Activated CD4-positive, alpha-beta T cell treated with anti-CD3 and anti-CD28 coated beads, Interleukin-2, amount 50 U/mL, for 16 hours (primary cell): ENCODE measurements around the gene U2AF2.
A peak's percentile ranks its signal among the peaks of the same experiment; 100 is the strongest.

Experiments used
- DNase-seq: peaks from one replicate; pipeline ENCODE4 v3.0.0-alpha.2; 2020

Gene U2AF2

DNA sequence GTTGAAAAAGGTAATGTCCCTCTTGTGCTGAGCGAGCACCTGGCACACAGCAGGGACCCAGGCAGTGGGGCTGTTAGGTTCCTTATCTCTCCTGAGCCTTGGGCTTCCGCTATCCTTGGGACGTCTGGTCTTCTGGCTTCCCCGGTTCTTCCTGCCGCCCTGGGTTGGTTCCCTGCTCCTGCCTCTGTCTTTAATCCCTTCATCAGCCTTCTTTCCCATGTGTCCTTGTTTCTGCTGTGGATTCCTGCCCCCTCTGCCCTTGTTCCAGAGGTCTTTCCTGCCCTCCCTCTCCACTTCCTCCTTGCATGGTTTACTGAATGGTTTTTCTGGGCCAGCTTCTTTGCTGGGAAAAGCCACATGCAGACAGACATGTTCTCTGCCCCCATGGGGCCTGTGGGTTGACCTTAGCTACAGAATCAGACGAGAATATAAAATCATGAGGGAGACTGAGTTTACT is 22.8 kb downstream of the U2AF2 start:
- no peak for DNase-seq

DNA sequence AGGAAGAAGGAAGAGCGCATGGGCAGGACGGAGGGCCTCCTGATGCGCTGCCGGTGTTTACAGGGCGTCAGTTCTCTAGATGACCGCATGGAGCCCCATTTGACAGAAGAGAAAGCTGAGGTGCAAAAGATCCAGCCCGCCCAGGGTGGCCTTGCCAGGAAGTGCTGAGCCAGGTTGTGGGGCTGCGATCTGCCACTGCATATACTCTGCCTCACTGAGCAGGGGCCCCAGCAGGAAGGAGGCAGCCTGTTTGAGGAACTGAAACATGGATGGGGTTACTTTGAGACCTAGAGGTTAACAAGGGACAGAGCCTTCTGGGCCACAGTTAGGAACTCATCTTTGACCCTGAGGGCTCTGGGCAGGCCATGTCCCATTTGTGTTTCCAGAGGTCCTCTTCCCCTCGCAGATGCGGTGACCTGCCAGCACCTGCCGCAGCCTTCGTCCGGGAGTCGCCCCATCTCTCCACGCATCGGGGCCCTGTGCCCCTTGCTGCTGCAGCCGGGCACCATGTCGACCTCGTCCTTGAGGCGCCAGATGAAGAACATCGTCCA is 23.4 kb downstream of the U2AF2 start:
- no peak for DNase-seq

DNA sequence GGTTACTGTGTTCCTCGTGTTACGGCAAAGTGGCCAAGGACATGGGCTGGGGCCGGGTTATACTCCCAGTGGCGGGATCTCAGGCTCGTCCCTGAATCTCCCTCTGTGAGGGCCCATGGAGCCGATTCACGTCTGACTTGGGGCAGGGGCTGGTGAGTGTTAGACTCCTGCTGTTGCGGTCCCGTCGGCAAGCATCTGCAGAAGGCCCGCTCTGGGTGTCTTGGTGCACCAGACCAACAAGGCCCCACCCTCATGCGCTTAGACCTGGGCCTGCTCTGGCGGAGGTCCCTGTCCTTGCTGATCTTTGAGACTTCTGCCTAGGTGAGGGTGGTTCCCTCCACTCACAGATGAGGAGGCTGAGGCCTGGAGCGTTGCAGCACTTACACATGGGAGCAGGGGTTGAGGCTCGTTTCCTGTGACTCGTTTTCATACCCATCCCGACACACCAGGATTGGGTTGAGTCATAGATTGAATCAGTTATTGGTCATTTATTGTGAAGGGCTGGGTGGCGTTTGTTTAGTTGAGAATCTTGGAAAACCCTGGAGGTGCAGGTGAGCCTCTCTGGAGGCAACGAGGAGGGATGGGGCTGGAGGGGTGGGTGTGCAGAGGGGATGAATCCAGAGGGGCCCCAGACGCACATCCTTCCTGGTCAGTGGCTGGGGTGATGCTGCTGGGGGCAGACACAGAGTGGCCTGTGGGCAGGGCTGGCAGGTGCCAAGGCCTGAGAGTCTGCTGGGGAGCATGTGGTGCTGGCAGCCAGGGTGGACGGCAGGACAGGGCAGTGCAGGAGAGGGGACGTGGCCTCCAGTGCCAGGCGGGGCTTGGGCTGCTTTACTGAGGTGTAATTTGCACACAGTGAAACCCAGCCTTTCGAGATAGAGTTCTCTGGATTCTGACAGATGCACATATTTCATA is 24.8 kb downstream of the U2AF2 start:
- peak; percentile 54 for DNase-seq

DNA sequence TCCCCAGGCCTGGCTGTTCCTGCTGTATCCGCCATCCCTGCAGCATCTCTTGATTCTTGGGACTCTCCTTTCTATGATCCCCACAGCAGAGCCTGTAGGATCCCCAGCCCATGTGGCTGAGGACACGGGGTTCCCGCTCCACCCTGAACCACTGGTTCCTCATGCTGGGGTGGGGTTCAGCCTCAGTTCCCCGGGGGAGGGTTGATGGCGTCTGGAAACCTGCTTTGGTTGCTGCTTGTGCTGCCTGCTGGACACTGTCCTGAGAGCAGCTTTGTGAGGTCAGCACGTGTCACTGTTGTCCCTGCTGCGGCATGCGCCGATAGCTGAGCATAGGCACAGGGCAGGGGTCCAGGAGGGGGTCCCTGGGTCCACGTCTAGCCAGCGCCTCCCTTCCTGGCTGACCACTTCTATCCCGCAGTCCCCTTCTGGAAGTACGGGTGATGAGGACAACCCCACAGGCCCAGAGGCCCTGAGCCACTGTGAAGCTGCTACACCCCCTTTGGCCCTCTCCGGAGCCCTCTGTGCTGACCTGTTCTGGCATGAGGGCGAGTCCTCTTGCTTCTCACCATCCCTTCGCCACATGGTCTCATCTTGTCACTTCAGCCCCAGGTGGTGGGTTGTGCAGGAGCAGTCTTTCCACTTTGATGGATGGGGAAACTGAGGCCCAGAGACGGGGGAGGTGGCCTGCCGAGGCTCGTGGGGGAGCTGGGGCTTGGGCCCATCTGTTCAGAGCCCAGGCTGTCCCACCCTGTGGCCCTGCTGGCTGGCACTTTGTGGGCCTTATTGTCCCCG is 25.7 kb downstream of the U2AF2 start:
- DNase-seq = no peak

DNA sequence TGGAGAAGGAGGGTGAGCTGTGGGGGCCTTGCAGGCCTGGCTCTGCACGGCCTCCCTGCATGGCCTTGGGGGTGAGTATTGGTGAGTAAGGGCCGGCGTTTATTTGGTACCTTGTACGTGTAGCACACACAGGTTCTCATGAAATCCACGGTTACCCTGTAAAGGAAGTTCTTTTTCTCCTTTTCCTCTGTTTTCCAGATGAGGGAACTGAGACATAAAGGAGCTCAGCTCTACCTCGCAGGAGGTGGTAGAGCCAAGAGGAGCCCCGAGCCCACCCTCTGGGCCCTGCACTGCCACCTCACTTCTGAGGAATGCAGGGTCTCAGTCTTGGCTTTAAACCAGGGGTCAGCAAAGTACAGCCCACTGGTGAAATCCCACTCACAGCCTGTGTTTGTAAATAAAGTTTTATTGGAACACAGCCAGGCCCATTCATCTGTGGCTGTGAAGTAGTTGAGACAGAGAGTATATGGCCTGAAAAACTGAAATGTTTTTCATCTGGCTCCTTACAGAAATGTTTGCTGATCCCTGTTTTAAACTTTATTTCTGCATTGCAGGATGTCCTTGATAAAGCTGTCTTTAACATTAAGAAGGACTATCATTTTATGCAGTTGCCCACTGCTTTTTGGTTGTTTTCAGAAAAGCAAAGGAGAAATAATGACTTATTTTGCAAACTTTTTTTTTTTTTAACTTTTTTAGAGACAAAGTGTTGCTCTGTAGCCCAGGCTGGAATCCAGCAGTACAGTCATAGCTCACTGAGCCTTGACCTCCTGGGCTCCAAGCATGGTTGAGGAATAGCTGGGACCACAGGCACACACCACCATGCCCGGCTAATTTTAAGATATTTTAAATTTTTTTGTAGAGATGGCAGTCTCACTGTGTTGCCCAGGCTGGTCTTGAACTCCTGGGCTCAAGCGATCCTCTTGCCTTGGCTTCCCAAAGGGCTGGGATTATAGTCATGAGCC is 26.6 kb downstream of the U2AF2 start:
- DNase-seq = no peak

DNA sequence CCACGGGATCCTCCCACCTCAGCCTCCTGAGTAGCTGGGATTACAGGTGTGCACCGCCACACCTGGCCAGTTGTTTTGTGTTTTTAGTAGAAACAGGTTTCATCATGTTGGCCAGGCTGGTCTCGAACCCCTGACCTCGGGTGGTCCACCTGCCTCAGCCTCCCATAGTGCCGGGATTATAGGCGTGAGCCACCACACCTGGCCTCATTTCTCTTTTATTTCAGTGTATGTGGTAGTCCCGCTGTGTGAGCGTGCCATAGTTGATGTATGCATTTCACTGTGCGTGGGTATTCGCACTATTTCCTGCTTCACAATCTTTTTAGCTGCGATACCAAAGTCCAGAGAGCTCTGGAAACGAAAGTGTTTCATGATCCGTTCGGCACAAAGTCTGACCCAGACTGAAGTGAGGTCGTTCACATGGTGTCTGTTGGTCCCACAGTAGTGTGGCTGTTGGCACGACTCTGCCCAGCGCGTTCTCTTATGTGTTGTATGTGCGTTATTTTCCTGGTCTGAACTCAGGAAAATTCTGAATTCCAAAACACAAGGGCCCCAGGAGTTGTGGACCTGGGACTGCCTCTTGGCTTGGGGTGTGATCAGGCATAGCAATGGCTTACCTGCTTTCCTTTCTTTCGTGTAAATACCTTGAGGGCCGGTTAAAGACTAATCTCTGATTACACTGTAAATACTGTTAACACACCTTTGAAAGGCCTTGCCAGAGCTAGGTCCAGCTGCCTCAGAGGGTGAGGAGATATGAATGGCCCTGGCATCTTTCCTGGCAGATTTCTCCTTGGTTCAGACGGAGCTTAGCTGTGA is 28.8 kb downstream of the U2AF2 start:
- no peak for DNase-seq

DNA sequence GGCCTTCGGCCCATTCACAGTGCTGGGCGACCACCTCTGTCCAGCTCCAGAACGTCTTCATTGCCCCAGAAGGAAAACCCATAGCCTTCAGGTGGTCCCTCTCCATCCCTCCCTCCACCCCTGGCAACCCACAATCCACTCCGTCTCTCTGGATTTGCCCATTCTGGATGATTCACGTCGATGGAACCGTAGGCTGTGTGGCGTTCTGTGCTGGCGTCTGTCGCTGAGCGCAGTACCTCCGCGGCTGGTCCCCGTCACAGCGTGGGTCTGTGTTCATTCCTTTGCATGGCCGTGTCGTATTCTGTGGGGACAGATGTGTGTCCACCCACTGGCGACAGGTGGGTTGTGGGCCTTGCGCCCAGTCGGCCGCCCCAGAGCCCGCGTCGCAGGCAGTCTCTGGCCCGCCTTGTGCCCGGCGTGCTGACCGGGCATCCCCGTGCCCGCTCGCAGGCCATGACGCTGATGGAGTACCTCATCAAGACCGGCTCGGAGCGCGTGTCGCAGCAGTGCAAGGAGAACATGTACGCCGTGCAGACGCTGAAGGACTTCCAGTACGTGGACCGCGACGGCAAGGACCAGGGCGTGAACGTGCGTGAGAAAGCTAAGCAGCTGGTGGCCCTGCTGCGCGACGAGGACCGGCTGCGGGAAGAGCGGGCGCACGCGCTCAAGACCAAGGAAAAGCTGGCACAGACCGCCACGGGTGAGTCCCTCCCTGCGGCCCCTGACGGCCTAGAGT is 30.3 kb downstream of the U2AF2 start:
- DNase-seq = no peak

DNA sequence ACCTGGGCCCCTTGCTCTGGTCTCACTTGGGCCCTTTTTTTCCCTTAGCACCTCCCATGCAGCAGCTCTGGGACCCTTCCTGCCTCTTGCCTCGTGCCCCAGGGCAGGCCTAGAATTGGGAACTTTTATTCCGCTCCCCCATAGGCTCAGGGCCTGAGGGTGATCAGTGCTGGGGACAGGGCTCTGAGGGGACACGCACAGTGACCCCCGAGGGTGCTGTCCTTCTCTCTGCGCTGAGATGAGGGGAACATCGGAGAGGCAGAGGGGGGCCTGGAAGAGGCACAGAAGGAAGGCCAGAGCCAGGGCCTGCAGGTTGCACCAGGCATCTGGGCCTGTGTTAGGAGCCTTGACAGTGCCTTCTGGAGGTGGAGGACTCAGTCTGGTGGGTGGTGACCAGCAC is 30.9 kb downstream of the U2AF2 start:
- no peak for DNase-seq

DNA sequence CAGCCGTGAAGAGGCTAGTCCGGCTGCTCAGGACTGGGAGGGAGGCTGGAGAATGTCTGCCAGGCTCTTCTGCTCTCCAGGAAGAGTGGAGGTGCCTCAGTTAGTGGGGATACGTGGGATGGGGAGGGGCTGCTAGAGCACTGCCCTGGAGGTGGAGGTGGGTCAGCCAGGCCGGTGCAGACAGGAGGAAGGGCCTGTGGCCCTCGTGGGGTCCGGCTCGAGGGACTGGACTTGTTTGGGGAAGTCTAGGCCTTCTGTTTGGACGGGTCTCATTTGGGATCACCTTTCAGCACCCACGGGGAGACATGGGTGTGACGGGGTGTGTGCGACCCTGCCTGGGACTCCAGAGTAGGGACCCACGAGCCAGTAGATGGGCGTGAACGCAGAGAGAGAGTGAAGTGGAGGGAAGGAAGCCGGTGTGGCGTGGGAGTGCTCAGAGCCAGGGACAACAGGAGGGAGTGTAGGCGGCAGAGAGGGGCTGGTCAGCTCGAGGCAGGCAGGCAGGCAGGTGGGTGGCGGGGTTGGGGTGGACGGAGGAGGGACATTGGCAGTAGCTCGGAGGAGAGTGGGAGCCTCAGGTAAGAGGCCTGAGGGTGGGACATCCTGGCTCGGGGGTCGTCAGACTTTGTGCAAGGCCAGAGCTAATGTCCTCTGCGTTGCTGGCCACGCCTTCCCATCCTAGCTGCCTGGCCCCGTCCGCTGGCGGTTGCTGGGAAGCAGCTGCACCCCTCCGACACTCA is 31.6 kb downstream of the U2AF2 start:
- no peak for DNase-seq

DNA sequence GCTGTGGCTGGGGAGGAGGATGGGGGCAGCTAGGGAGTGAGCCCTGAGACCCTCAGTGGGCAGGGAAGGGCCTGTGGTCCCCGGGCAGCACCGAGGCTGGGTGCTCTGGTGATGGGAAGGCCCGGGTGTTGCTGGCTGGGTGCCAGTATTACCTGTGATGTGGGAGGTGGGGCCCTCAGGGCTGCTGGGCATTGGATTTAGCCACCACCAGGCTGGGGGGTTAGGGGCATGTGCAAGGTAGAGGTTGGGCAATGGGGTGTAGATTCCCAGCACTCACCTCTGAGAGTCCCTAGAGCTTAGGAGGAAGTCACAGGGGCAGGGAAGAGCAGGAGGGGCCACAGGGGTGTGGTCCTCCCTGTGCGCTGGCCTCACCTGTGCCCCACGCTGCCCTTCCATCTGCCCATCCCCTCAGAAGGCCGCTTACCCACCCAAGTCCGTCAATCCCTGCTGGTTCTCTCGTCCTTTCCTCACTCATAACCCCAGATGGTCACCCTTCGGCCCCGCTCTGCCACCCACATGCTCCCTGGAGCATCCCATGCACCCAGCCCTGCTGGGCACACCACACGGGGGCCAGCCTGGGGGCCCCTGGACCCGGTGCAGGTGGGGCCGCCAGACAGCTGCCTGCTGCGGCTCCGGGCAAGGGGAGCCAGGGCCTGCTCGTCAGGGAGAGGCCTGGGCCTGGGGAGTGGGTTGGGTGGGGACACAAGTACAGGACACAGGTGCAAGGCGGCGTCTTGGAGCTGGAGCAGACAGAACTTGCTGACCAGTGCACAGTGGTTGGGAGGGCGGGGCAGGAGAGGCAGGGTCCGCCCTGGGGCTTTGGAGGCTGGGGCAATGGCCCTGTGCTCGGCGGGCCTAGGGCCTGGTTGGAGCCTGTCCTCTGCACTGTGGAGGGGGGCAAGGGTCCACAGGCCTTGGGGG is 32.7 kb downstream of the U2AF2 start:
- DNase-seq = no peak

DNA sequence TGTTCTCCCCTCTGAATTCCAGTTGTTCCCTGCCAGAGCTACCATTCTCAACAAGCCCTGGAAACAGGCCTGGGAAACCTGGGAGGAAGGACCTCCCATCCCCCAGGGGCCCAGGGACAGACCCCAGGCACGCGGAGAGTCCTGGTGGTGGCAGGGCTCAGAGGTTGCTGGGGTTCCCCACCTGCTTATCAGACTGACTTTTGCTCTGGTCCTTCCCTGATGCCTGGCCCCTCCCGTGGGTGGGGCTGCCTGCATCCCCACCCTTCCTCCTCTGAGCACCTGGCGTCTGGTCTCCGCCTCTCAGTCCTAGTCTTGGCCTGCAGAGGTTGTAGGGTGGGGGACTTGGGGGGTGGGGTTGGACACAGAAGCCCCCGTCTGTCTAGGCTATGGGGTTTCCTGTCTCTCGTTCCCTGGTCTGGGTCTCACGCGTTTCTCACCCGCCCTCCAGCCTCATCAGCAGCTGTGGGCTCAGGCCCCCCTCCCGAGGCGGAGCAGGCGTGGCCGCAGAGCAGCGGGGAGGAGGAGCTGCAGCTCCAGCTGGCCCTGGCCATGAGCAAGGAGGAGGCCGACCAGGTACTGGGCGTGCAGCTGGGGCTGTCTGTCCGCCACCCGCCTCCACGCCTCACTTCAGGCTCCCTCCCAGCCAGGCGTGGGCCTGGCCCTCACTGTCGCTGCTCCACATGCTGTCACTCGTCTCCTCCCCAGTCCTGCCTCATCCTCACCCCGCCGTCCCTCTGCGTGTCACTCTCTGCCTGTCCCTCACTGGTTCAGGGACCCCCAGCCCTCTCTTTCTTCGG is 33.8 kb downstream of the U2AF2 start:
- no peak for DNase-seq

DNA sequence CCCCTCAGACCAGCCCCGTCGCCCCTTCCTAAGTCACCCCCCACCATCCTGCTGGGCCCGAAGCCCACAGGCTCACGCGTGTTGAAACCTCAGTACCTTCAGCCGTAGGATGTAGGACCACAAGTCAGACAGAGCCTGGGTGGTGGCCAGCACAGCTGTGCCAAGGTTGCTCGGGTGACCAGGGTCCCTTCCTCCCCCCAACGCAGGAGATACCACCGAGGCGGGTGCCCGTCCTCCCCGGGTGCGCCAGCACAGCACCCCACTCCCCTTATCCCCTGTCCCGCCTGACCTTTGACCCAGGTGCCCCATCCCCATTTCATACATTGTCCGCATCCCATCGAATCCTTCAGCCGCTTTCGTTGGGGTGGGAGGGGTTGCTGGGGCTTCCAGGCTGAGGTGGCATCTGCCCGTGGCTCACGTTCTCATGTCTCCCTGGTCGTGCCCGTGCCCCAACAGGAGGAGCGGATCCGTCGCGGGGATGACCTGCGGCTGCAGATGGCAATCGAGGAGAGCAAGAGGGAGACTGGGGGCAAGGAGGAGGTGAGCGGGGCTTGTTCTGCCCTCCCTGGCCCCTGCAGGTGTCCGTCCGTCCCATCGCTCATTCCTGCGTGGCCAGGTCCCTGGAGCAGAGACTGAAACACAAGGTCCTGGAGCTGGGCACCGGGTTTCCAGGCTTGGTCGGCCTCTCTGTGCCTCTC is 34.7 kb downstream of the U2AF2 start:
- no peak for DNase-seq

DNA sequence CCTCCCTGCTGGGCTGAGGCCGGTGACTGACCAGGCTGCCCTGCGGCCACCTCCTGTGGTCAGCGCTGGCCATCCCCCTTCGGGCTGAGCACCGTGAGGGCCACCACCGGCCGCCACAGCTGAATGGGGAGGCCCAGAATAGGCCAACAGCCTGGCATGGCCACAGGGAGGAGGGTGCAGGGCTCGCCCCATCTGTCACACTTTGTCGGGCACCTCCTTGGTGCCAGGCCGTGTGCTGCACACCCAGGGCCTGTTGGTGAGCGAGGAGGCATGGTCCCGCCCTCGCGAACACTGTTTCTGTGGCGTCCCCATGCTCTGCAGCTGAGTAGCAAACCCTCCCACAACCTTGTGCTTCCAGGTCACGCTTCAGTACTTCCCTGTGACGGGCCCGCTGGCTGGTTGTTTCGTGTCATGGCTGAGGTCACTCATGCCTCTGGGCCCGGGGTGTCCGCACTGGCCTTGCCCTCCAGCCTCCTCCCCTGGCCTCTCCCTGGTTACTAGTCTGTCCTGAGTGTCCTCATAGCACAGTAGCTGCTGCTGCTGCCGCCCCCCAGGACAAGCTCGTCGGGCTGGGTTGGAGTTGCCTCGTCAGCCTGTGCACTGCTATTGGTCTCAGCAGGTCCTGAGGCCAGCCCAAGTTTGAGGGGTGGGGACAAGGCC is 35.4 kb downstream of the U2AF2 start:
- DNase-seq = no peak

DNA sequence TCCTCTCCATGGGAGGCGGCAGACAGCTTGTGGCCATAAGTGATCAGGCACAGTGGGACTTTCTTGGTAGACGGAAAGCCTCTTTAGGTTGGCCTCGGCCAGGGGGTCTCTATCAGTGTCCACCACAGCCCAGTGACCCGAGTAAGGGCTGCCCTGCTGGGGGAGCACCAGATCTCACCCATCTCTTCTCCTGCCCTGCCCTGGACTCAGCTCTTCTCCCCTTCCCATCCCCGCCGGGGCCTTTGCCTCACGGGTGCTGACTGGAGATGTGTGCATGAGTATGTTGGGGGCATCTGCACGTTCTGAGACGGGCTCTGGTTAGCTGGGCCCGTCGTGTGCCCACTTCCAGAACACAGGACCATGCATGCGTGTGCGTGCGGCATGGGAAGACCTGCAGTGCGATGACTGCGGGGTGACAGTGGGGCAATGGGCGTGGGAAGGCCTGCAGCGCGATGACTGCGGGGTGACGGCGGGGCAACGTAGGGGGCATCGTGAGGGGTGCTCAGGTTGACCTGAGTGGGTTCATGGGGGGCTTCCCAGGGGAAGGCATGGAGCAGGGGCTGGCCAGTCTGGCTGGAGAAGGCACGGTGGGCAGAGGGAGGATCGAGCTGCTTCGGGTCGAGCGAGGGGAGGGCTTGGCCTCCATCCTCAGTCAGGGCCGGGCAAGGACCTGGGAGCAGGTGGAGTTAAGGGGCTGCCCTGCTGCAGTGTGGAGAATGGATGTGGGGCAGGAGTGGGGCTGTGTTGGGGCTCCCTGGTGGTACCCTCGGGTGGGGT is 36.1 kb downstream of the U2AF2 start:
- no peak for DNase-seq

DNA sequence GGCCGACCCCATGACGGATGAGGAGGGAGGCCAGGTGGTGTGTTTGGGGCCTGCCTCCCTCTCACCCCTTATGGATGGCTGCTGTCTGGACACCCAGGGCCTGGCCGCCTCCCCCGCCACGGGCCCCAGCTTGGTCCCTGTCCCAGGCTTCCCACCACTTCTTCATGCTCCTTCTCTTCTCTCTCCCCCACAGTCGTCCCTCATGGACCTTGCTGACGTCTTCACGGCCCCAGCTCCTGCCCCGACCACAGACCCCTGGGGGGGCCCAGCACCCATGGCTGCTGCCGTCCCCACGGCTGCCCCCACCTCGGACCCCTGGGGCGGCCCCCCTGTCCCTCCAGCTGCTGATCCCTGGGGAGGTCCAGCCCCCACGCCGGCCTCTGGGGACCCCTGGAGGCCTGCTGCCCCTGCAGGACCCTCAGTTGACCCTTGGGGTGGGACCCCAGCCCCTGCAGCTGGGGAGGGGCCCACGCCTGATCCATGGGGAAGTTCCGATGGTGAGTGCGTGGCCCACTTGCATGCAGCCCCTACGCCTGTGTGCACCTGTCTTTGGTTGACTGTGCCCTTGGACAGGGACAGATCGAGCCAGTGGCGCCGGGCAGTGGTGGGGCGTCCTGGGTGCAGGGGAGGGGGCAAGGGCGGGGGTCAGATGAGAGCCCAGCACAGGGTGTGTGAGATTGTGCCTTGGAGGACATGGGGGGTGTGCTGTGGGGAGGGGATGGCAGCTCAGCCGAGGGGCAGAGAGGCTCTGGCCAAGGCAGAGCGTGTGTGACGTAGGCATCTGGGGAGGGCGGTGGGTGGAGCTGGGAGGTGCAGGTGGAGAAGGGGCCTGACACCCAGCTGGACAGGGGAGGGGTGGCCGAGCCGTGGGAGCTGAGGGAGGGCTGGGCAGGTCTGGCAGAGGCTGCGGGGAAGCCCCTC is 37.0 kb downstream of the U2AF2 start:
- no peak for DNase-seq
